Small intestine (tissue), 16 donors: ENCODE data around the gene MAOA. TPM values are rescaled to one million over a fixed set of nuclear protein-coding genes. Genes with fewer than 3 reads are reported as not detected.
"Not testable (repeated sequence)": the region's sequence is repeated elsewhere in the genome, so short reads cannot be mapped to it uniquely, and the experiment has no call there.

Experiments used
- DNase-seq, 2 donors: peaks; one replicate each; pipeline versions ENCODE4 v3.0.0 to v3.0.0-alpha.2; 2013
- FAIRE-seq: peaks from 2 replicates; lab custom pipeline; 2012; peaks lifted over from hg19 to GRCh38; lab: Jason Lieb, UNC
- H3K27ac ChIP-seq, 3 donors: one replicate each; pipeline ENCODE4 v1.5.1; 2013; ENCODE audit warnings: low read length in 2 of 3, mild to moderate bottlenecking in 2 of 3, control low read depth in 1 of 3, inconsistent platforms in 1 of 3, low read depth in 1 of 3, moderate library complexity in 1 of 3
- H3K27me3 ChIP-seq, 3 donors: one replicate each; pipeline ENCODE4 v1.6.1; 2013; ENCODE audit warnings: low read length in 3 of 3, inconsistent platforms in 1 of 3; ENCODE audit not compliant: control insufficient read depth in 3 of 3, insufficient read depth in 3 of 3
- H3K36me3 ChIP-seq, 3 donors: one replicate each; pipeline ENCODE4 v1.6.1; 2013; ENCODE audit warnings: low read length in 3 of 3, inconsistent platforms in 1 of 3, low read depth in 1 of 3, mild to moderate bottlenecking in 1 of 3, moderate library complexity in 1 of 3; ENCODE audit not compliant: control insufficient read depth in 3 of 3, insufficient read depth in 2 of 3
- H3K4me1 ChIP-seq, 3 donors: one replicate each; pipeline ENCODE4 v1.6.1; 2013; ENCODE audit warnings: low read length in 2 of 3, inconsistent platforms in 1 of 3, low read depth in 1 of 3, mild to moderate bottlenecking in 1 of 3, moderate library complexity in 1 of 3; ENCODE audit not compliant: control insufficient read depth in 3 of 3, insufficient read depth in 2 of 3
- H3K4me3 ChIP-seq, 3 donors: one replicate each; pipeline ENCODE4 v1.5.1; 2013; ENCODE audit warnings: low read length in 3 of 3, control low read depth in 1 of 3, inconsistent platforms in 1 of 3, low read depth in 1 of 3, mild to moderate bottlenecking in 1 of 3, moderate library complexity in 1 of 3
- H3K9me3 ChIP-seq, 2 donors: one replicate each; pipeline ENCODE4 v1.6.1; 2013; ENCODE audit warnings: low read depth in 1 of 2, low read length in 1 of 2; ENCODE audit not compliant: control insufficient read depth in 2 of 2, insufficient read depth in 1 of 2
- WGBS, 3 donors: extraction: QIAGEN DNeasy Blood & Tissue Kit; methylation state at CpG; one replicate each; pipeline ENCODE4 v1.1.7; 2013; 5-methylcytosine and 5-hydroxymethylcytosine counted together
- long read RNA-seq, 10 donors: transcript quantifications; one replicate each; lab custom pipeline, GENCODE V29; 2026
- polyA plus RNA-seq, 4 donors: library from polyadenylated mRNA; stranded (reverse) in 3 of 4; unstranded in 1 of 4; fragments of 200-250 nt in 3 of 4; fragments of 120-200 nt in 1 of 4; gene quantifications; one replicate each; pipeline versions ENCODE4 v1.2.1 to v1.2.3, GENCODE V29; 2013
- donor health status: healthy with polysubstance abuse.
- donor health status: control.
- donor health status: control.
- donor health status: Bipolar disorder and iron deficiency.
- donor health status: healthy.

The MAOA gene
- polyA plus RNA-seq, result 100 to 1,000 TPM; 164 to 348 (median 175) TPM
- long read RNA-seq, donor 1, full-length matches to known transcripts, result 54 of 252 reads
- long read RNA-seq, donor 1, partial matches to known transcripts, result 70 of 252 reads
- long read RNA-seq, donor 1, other reads (novel, unspliced or antisense), result 128 of 252 reads
- long read RNA-seq, donor 2, full-length matches to known transcripts, result 7 of 7 reads
- long read RNA-seq, donor 2, partial matches to known transcripts, result 0 of 7 reads
- long read RNA-seq, donor 2, other reads (novel, unspliced or antisense), result 0 of 7 reads
- long read RNA-seq, donor 3, full-length matches to known transcripts, result 4 of 49 reads
- long read RNA-seq, donor 3, partial matches to known transcripts, result 45 of 49 reads
- long read RNA-seq, donor 3, other reads (novel, unspliced or antisense), result 0 of 49 reads
- long read RNA-seq, donor 4, full-length matches to known transcripts, result 1 of 1 reads
- long read RNA-seq, donor 4, partial matches to known transcripts, result 0 of 1 reads
- long read RNA-seq, donor 4, other reads (novel, unspliced or antisense), result 0 of 1 reads
- long read RNA-seq, donor 5, full-length matches to known transcripts, result 5 of 5 reads
- long read RNA-seq, donor 5, partial matches to known transcripts, result 0 of 5 reads
- long read RNA-seq, donor 5, other reads (novel, unspliced or antisense), result 0 of 5 reads
- long read RNA-seq, donor 6, full-length matches to known transcripts, result 15 of 80 reads
- long read RNA-seq, donor 6, partial matches to known transcripts, result 21 of 80 reads
- long read RNA-seq, donor 6, other reads (novel, unspliced or antisense), result 44 of 80 reads
- long read RNA-seq, donor 7, partial matches to known transcripts, result 0 of 1 reads
- long read RNA-seq, donor 7, other reads (novel, unspliced or antisense), result 0 of 1 reads
- long read RNA-seq, donor 8, full-length matches to known transcripts, result 1 of 1 reads
- long read RNA-seq, donor 8, partial matches to known transcripts, result 0 of 1 reads
- long read RNA-seq, donor 8, other reads (novel, unspliced or antisense), result 0 of 1 reads
- long read RNA-seq, donor 9, full-length matches to known transcripts, result 4 of 4 reads
- long read RNA-seq, donor 9, partial matches to known transcripts, result 0 of 4 reads
- long read RNA-seq, donor 9, other reads (novel, unspliced or antisense), result 0 of 4 reads
- long read RNA-seq, donor 10, full-length matches to known transcripts, result 23 of 23 reads
- long read RNA-seq, donor 10, partial matches to known transcripts, result 0 of 23 reads
- long read RNA-seq, donor 10, other reads (novel, unspliced or antisense), result 0 of 23 reads

DNA sequence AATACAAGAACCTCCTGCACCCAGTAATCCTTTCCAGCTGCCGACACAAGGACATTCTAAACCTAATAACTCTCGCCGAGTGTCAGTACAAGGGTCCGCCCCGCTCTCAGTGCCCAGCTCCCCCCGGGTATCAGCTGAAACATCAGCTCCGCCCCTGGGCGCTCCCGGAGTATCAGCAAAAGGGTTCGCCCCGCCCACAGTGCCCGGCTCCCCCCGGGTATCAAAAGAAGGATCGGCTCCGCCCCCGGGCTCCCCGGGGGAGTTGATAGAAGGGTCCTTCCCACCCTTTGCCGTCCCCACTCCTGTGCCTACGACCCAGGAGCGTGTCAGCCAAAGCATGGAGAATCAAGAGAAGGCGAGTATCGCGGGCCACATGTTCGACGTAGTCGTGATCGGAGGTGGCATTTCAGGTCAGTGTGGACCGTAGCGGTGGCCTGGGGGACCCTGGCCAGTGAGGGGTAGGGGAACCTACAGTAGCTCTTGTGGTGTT, at the start of gene MAOA:
TSS of gene MAOA (plus strand) at position 295 of the 490 bp plus-strand sequence. CDS start at position 338, 43 bp downstream.
- H3K4me1 ChIP-seq, result peaks cover 0 to 4% (median 0%) of the 10 kb centered on the region in 3 donors
- H3K4me3 ChIP-seq, result peak within 1 kb of the TSS; percentile 59 to 70 (median 59)
- DNase-seq (peak; percentile 71 to 85), FAIRE-seq (no peak)
- no peaks in the 10 kb centered on the region for H3K36me3 ChIP-seq
- 4 to 35% (median 14%) methylated on average over 25 to 29 of the region's 29 CpGs for WGBS, 3 donors
- H3K9me3 ChIP-seq, result no peaks in the 10 kb centered on the region
- peak within 1 kb of the TSS; percentile 79 to 94 (median 86) for H3K27ac ChIP-seq
- no peaks in the 10 kb centered on the region for H3K27me3 ChIP-seq

DNA sequence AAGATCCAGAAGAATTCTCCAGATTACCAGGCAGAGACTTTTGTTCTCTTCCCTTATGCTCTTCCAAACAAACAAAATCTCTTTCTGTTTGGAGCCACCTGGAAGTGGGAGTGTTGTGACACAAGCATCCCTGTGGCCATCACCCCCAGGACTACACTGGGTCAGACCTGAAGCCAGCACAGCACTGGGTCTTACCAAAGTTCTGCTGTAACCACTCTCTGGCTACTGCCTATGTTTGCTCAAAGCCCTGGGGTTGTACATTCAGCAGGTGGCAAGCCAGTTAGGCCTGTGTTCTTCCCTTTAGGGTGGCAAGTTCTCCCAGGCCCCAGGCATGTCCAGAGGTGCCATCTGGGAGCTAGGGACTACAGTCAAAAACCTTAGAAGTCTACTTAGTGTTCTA, 43.7 kb upstream of the MAOA start:
- H3K9me3 ChIP-seq, result no peaks in the 10 kb centered on the region
- DNase-seq, result no peak
- FAIRE-seq, result no peak
- peaks cover 0 to 6% (median 0%) of the 10 kb centered on the region in 3 donors for H3K4me1 ChIP-seq
- H3K27ac ChIP-seq, result no peak overlapping the region
- no peaks in the 10 kb centered on the region for H3K36me3 ChIP-seq
- no peak overlapping the region for H3K4me3 ChIP-seq
- H3K27me3 ChIP-seq, result no peaks in the 10 kb centered on the region

DNA sequence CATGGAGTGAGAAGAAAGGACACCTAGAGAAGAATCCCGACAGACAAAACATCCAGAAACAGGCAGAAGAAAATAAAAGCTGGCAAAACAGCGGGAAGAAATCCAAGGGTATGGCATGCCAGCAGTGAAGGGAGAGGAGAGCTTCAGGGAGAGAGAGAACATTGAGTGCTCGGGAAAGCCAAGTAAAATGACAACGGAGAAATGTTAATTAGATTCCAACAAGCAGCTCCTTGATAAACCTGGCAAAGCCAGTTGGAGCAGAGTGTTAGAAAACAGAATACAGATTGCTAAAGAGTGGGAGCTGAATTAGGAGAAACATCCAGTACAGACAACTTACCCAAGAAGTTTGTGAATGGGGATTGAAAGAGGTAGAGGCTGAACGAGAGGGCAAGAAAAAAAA, 40.4 kb upstream of the MAOA start:
- peaks cover 0 to 6% (median 0%) of the 10 kb centered on the region in 3 donors for H3K4me1 ChIP-seq
- peak in 1 of 2 donors; percentile 9 for DNase-seq
- H3K9me3 ChIP-seq, result no peaks in the 10 kb centered on the region
- 64 to 79% (median 68%) methylated on average over 5 of the region's 5 CpGs for WGBS, 3 donors
- no peaks in the 10 kb centered on the region for H3K36me3 ChIP-seq
- no peaks in the 10 kb centered on the region for H3K27me3 ChIP-seq
- no peak for FAIRE-seq
- no peak overlapping the region for H3K4me3 ChIP-seq
- H3K27ac ChIP-seq, result no peak overlapping the region

DNA sequence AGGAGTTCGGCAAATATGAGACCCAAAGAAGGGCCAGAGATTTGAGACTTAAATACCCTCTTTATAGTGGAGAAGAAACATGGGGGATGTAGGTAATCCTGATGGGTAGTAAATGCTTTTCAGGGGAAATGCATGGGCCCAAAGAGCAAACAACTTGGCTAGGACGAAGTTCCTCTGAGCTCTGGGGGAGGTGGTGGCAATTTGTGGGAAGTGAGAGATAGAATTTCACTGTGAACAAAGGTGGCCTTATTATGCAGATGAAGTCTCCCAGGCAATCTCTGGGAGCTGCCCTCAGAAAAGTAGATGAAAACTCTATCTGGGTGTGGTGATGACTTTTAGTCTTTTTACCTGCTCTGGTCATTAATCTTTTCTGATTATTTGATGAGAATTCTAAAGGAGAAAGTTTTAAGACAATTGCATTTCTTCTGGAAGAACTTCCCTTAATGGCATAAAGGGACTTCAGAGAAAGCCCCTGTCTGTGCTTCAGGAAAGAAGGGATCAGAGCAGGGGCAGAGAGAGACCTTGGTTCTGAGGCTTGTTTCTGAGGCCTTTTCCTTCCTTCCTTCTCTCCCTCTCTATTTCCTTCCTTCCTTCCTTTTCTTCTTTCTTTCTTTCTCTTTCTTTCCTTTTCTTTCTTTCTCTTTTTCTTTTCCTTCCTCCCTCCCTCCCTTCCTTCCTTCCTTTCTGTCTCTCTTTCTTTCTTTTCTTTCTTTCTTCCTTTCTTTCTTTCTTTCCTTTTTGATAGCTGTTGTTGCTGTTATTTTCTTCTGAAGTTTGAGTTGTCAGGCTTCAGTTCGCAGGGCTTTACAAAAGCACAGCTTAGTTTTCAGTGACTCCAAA, 37.5 kb upstream of the MAOA start:
- Histone ChIP-seq H3K36me3 (no peaks in the 10 kb centered on the region), H3K27ac (peak overlapping the region in 1 of 3 donors; percentile 63), H3K4me3 (no peak overlapping the region), H3K4me1 (peaks cover 0 to 6% (median 0%) of the 10 kb centered on the region in 3 donors), H3K9me3 (no peaks in the 10 kb centered on the region), H3K27me3 (no peaks in the 10 kb centered on the region)
- FAIRE-seq (no peak), DNase-seq (peak; percentile 51 to 66)
- WGBS, 3 donors, result 37 to 73% (median 57%) methylated on average over 3 of the region's 3 CpGs

DNA sequence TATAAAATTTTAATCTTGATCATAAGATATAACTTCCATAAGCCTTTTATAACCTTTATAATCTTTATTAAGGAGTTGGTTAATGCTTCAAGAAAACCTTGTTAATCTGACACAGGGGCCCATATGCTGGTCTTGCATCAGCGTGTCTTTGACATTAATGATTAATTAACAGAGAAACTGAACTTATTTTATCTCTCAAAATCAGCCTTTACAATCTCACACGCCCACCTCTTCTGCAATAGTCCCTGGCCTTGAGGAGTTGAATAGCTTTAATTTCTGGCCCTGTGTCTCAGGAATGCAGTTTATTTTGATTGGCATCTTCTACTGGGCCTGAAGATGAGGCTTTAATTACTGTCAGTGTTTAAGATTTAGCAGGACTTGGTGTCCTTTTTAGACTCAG, 36.2 kb upstream of the MAOA start:
- not testable (repeated sequence) for H3K27ac ChIP-seq, H3K36me3 ChIP-seq, H3K4me3 ChIP-seq, H3K4me1 ChIP-seq, H3K9me3 ChIP-seq, FAIRE-seq, H3K27me3 ChIP-seq
- WGBS, 3 donors, result 17 to 50% (median 24%) methylated on average over 2 of the region's 2 CpGs
- peak; percentile 63 to 67 for DNase-seq

DNA sequence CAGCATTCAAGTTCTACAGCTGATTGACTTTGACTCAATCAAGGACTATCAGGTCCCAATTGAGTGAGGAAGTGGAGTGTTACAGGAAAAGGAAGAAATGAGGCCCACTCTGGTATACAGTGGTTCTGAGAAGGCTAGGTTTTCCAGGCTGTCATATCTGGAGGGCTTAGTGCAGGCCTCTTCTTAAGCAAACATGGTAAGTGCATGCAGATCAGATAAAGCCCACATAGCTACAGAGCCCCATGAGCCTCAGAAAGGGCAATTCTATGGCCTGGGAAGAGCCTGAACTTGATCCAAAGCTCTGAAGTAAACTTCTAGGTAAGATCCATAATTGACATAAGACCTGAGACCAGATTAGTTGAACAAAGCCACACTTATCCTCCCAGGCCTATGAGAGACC, 29.0 kb upstream of the MAOA start:
- peaks cover 0 to 12% (median 0%) of the 10 kb centered on the region in 3 donors for H3K4me1 ChIP-seq
- no peak for FAIRE-seq
- no peaks in the 10 kb centered on the region for H3K9me3 ChIP-seq
- no peak for DNase-seq
- H3K36me3 ChIP-seq, result no peaks in the 10 kb centered on the region
- H3K4me3 ChIP-seq, result no peak overlapping the region
- no peaks in the 10 kb centered on the region for H3K27me3 ChIP-seq
- H3K27ac ChIP-seq, result no peak overlapping the region

DNA sequence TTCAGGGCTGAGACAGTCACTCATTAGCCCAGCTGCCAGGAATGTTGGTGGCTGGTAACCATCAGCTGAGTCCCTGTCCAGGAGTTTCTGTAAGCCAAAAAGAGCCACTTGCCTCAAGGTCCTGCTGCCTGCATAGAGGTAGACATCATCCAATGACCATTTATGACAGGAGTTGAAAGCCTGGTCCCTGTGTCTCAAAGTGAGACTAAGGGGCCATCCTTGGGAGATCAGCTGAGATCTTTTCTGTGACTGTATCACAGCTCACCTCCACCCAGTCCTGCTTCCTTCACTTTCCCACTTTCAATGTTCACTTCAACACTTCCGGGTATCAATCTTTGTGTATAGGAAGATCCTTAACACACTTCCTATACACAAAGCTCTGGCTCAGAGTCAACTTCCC, 28.4 kb upstream of the MAOA start:
- Histone ChIP-seq H3K27ac (no peak overlapping the region), H3K9me3 (no peaks in the 10 kb centered on the region), H3K4me3 (no peak overlapping the region), H3K4me1 (peaks cover 0 to 12% (median 0%) of the 10 kb centered on the region in 3 donors), H3K36me3 (no peaks in the 10 kb centered on the region), H3K27me3 (no peaks in the 10 kb centered on the region)
- FAIRE-seq (no peak), DNase-seq (no peak)
- WGBS, 3 donors, result 46 to 61% (median 55%) methylated on average over 1 of the region's 1 CpG
